AG04450 (cell line): ENCODE data around the gene PAQR9. TPM values are rescaled to one million over a fixed set of nuclear protein-coding genes. Genes with fewer than 3 reads are reported as not detected.

Source experiments
- CTCF ChIA-PET: fragments of 300-600, 350-600 bp; formaldehyde crosslinking; extraction: SDS; loops from one replicate; lab custom pipeline; 2022; ENCODE audit warnings: antibody characterized with exemption, inconsistent platforms; lab: Charles Lee
- POLR2A ChIA-PET: fragments of 350-600 bp; formaldehyde crosslinking; extraction: SDS; loops from one replicate; lab custom pipeline; 2021; ENCODE audit warnings: antibody characterized with exemption, inconsistent platforms; lab: Yijun Ruan, JAX
- DNase-seq: peaks from one replicate; pipeline ENCODE4 v3.0.0-alpha.2; 2011; ENCODE audit warnings: low read depth, low spot score
- H3K27ac ChIP-seq: one replicate; pipeline ENCODE4 v1.5.1; 2012; ENCODE audit warnings: low read depth, low read length, control low read depth
- H3K27me3 ChIP-seq: one replicate; pipeline ENCODE4 v1.6.0; 2012; ENCODE audit warnings: low read length; ENCODE audit not compliant: control insufficient read depth, insufficient read depth
- H3K4me3 ChIP-seq: 2 replicates; pipeline ENCODE4 v1.5.1; 2011; ENCODE audit warnings: mild to moderate bottlenecking, low read depth, low read length, control low read depth
- H3K9me3 ChIP-seq: 2 replicates; pipeline ENCODE4 v1.5.1; 2012; ENCODE audit warnings: low read length; ENCODE audit not compliant: control insufficient read depth, insufficient read depth
- CTCF ChIP-seq: IDR thresholded peaks from 2 replicates; pipeline ENCODE4 v1.5.1; 2011; ENCODE audit warnings: low read depth, low read length, control low read depth, inconsistent platforms
- polyA plus RNA-seq: library from polyadenylated mRNA; depleted of rRNA; stranded (reverse); fragments of >200 nt; gene quantifications from 2 replicates; pipeline ENCODE4 v1.2.3, GENCODE V29; 2011

Gene PAQR9
- polyA plus RNA-seq, 1 experiment, result not detected

GRCh38 chr3:142976621-142977398 is 13.3 kb upstream of the PAQR9 start:
- ChIA-PET POLR2A (no interaction called here), CTCF (interaction anchor here (3.2 to 4.3 kb wide), 2 partner anchors 10 to 147 kb away, joined by 11 to 22 read pairs; no protein-coding TSS in a partner anchor)
- peak overlapping the region; percentile 34 for H3K27ac ChIP-seq
- H3K27me3 ChIP-seq, result peaks cover 2% of the 10 kb centered on the region
- H3K4me3 ChIP-seq, result no peak overlapping the region
- no peaks in the 10 kb centered on the region for H3K9me3 ChIP-seq
- TF ChIP-seq CTCF, result no peak
- peak; percentile 85 for DNase-seq

DNA sequence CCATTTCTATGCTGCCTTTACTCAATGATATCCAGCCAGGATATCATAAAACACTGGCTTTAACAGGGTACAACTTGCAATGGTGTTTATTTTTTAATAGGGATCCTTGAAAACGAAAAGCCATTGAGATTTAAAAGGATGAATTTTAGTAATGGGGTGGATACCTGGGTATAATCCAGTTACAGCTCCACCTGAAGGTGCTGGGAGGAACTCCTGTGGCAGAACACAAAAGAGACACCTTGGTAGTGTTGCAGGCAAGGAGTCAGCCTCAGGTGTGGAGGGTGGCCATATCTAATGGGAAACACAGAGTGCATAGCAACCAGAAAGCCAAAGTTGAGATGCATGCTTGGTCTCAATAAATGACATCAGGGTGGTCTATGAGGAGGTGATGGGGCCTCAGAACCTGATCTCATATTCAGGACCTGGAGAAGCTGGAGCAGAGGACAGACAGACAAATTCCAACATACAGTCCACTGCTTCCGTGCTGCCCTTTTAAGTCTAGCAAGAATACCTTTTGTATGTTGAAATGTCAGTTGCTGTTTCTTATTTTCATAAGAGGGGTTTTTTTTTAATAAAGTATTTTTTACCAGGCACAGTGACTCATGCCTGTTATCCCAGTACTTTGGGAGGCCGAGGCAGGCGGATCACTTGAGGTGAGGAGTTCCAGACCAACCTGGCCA is 12.0 kb upstream of the PAQR9 start:
- Histone ChIP-seq H3K27ac (no peak overlapping the region), H3K27me3 (peaks cover 8% of the 10 kb centered on the region)
- CTCF ChIA-PET, result interaction anchor here (1.6 to 4.3 kb wide), 3 partner anchors 12 to 147 kb away, joined by 6 to 22 read pairs (median 14); no protein-coding TSS in a partner anchor

GRCh38 chr3:142973217-142974009 is 9.9 kb upstream of the PAQR9 start:
- no peak for TF ChIP-seq CTCF
- Histone ChIP-seq H3K4me3 (no peak overlapping the region), H3K27ac (no peak overlapping the region), H3K27me3 (peaks cover 14% of the 10 kb centered on the region), H3K9me3 (no peaks in the 10 kb centered on the region)
- CTCF ChIA-PET, result interaction anchor here (1.2 to 3.4 kb wide), 2 partner anchors 8 to 145 kb away, joined by 3 to 14 read pairs; no protein-coding TSS in a partner anchor
- POLR2A ChIA-PET, result no interaction called here
- DNase-seq, result no peak

More for the DNA sequence above, 12.0 kb upstream of the PAQR9 start:
- no peaks in the 10 kb centered on the region for H3K9me3 ChIP-seq
- no peak for DNase-seq
- no peak for TF ChIP-seq CTCF
- POLR2A ChIA-PET, result no interaction called here
- no peak overlapping the region for H3K4me3 ChIP-seq

- TF ChIP-seq CTCF, result no peak
- POLR2A ChIA-PET, result no interaction called here
- Histone ChIP-seq H3K4me3 (no peak overlapping the region), H3K9me3 (no peaks in the 10 kb centered on the region), H3K27ac (no peak overlapping the region), H3K27me3 (peaks cover 18% of the 10 kb centered on the region)
- no peak for DNase-seq
- CTCF ChIA-PET, result interaction anchor here (0.7 to 3.4 kb wide), 2 partner anchors 14 to 143 kb away, joined by 3 to 14 read pairs; no protein-coding TSS in a partner anchor
These were observed 8.7 kb upstream of the PAQR9 start for GRCh38 chr3:142972092-142972753.
